NCI-H1436 (cell line): Measurements from ENCODE around the gene ARHGEF10L.
"Not testable (repeated sequence)": the region's sequence is repeated elsewhere in the genome, so short reads cannot be mapped to it uniquely, and the experiment has no call there.

Source experiments
- DNase-seq: peaks from one replicate; lab custom pipeline; 2025; lab: John Stamatoyannopoulos, UW

ARHGEF10L gene, protein sequence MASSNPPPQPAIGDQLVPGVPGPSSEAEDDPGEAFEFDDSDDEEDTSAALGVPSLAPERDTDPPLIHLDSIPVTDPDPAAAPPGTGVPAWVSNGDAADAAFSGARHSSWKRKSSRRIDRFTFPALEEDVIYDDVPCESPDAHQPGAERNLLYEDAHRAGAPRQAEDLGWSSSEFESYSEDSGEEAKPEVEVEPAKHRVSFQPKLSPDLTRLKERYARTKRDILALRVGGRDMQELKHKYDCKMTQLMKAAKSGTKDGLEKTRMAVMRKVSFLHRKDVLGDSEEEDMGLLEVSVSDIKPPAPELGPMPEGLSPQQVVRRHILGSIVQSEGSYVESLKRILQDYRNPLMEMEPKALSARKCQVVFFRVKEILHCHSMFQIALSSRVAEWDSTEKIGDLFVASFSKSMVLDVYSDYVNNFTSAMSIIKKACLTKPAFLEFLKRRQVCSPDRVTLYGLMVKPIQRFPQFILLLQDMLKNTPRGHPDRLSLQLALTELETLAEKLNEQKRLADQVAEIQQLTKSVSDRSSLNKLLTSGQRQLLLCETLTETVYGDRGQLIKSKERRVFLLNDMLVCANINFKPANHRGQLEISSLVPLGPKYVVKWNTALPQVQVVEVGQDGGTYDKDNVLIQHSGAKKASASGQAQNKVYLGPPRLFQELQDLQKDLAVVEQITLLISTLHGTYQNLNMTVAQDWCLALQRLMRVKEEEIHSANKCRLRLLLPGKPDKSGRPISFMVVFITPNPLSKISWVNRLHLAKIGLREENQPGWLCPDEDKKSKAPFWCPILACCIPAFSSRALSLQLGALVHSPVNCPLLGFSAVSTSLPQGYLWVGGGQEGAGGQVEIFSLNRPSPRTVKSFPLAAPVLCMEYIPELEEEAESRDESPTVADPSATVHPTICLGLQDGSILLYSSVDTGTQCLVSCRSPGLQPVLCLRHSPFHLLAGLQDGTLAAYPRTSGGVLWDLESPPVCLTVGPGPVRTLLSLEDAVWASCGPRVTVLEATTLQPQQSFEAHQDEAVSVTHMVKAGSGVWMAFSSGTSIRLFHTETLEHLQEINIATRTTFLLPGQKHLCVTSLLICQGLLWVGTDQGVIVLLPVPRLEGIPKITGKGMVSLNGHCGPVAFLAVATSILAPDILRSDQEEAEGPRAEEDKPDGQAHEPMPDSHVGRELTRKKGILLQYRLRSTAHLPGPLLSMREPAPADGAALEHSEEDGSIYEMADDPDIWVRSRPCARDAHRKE (N-terminal part only)

DNA sequence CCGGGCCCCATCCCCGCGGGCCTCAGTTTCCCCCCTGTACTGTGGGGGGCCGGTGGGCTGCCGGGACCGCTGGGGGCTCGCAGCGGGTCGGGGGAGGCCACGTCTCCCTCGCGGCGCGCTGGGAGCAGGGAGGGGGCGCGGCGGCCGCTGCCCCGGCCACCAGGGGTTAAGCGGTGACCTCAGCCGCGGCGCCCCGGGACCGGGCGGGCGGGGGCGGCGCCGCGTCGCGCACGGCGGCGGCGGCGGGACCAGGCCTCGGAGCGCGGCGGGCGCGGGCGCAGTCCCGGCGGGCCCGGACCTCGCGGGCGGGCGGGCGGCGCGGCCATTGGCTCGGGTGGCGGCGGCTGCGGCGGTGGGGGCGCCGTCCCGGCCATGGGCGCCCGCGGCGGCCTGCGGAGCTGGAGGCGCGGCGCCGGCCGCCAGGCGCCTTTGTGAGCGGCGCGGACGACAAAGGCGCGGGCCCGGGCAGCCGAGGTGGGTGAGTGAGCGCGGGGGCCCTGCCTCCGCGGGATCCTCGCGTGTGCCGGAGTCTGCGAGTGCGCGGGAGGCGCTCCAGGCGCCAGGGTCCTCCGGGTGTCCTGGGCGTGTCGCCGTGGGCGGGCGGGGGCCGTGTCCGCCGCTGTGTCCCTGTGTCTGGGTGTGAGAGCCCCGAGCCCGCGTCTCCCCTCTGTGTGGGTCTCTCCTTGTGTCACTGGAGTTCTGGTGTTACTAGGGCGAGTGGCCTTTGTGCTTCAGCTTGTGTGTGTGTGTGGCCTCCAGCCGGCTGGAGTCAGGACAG lies at the start of gene ARHGEF10L:
Gene ARHGEF10L, plus strand, starts transcription at position 222 of the 778 bp plus-strand sequence. CDS start 40,898 bp downstream, outside the sequence.
- no peak for DNase-seq

DNA sequence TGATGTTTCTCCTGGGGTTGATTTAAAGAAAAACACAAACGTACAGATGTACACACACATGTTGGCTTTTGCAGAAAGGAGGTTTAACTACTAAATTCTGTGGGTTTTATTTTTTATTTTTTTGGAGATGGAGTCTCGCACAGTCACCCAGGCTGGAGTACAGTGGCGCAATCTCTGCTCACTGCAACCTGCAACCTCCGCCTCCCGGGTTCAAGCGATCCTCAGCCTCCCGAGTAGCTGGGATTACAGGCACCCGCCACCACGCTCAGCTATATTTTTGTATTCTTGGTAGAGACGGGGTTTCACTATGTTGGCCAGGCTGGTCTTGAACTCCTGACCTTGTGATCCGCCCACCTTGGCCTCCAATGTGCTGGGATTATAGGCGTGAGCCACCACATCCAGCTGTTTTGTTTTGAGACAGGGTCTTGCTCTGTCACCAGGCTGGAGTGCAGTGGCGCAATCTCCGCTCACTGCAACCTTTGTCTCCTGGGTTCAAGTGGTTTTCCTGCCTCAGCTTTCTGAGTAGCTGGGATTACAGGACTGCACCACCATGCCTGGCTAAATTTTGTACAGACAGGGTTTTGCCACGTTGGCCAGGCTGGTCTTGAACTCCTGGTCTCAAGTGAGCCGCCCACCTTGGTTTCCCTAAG lies 49.6 kb upstream of the ARHGEF10L start:
- DNase-seq: not testable (repeated sequence)

DNA sequence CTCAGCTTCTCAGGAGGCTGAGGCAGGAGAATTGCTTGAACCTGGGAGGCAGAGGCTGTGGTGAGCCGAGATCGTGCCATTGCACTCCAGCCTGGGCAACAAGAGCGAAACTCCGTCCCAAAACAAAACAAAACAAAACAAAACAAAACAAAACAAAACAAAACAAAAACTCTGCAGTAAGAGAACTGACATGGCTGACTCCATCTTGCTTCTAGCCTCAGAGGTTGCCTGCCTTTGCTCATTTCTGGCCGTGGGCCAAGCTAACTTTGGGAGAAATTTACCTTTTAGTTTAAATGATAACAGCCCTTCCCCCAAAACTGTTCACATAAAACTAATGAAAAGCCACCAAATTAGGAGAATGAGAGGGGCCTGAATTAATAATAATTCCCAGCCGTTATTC lies 48.8 kb upstream of the ARHGEF10L start:
- not testable (repeated sequence) for DNase-seq

DNA sequence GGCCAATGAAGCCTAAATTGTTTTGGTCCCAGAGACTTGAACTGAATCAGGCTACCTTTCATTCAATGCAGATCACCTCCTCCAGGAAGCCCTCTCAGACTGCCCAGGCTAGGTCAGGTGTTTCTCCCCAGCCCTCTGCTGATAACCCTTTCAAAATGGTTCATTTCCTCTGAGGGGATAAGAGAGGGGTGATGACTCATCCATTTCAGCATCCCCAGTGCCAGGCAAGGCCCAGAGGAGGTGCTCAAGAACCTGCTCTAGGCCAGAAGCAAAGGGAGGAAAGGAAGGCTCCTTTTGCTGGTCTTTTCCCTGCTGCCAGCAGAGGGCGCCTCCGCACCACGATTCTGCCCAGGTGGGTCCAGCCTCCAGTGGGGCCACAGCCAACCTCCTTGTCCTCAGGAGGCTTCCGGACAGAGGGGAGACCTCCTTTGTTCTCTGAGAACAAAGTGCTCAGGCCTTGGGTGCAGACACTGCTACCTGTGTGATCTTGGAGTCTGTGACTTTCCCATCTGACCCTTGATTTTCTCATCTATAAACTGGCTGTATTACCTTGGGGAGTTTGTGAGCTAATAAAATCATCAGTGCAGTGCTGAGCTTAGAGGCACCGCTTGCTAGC lies 45.3 kb upstream of the ARHGEF10L start:
- peak; percentile 60 for DNase-seq

DNA sequence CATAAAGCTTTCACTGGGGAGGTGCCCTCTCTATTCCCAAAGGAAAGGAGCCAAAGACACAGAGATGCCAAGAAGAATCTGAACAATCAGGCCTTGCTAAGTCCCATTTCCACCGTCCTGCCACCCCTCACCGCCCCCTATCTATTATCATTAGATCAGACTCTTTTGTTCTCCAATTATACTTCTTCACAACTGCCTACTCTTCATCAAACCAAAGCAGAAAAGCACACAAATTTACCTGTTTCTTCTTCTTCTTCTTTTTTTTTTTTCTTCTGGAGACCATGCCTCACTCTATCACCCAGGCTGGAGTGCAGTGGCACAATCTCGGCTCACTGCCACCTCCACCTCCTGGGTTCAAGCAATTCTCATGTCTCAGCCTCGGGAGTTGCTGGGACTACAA lies 43.1 kb upstream of the ARHGEF10L start:
- DNase-seq: no peak

DNA sequence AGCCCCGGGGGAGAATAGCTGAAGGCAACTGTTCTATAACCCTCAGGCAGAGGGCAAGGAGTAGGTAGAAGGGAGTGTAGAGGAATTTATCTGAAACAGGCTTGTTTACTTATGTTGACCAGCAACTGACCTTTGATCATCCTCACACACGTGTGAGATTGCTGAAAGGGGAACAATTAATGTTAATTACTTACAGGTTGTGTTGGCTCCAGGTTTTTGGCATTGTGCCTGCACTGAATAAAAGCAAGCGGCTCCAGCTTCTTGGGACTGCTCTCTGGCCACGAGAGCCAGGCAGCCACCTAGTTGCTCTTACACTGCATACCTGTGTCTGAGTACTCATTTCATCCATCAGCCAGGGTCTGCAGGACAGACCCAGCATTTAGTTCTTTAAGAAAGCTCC lies 41.3 kb upstream of the ARHGEF10L start:
- no peak for DNase-seq

DNA sequence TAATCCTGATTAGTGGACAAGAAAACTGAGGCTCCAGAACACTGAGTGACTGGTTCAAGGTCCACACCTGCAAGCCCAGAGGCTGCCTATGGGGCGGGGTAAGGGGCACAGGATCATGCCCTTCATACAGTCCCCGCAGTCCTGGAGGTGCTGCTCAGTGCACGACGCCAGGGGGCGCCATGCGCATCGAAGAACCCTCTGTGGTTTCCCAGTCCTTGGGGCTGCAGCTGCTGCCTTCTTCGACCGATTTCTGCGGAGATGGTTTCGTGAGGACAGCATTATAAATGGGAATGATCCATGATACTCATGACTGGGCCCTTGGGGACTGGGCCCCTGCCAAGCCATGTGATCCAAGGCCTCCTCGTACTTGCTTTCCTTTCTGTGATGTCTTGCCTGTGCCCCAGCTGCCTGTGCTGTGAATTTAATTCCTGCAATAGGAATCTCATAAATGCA lies 37.1 kb upstream of the ARHGEF10L start:
- peak; percentile 84 for DNase-seq

DNA sequence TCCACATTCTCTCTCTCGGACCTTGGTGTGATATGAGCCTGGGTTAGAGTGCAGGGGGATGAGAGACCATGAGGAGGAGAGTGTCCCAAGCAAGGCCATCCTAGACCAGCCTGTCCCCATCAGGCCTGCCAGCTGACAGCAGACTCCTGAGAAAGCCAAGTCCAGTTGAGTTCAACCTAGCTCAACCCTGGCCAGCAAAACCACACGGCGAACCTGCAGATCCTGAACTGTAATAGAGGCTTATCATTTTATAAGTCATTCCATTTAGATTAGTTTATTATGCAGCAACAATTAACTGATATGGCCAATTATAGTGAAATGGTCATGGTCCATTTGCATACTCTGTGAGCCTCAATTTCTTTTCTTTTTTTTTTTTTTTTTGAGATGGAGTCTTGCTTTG lies 36.4 kb upstream of the ARHGEF10L start:
- no peak for DNase-seq

DNA sequence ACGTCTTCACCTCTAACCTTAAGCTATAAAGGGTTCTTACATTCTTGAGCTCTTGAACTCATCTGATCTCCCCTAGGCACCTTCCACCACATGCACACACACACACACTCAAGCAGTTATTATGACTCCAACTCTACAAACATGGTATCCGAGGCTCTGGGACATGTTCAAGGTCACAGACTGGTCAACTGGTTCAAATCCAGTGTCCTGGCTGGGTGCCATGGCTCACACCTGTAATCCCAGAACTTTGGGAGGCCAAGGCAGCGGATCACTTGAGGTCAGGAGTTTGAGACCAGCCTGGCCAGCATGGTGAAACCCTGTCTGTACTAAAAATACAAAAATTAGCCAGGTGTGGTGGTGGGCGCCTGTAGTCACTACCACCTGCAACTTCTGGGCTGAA lies 32.3 kb upstream of the ARHGEF10L start:
- DNase-seq: not testable (repeated sequence)

DNA sequence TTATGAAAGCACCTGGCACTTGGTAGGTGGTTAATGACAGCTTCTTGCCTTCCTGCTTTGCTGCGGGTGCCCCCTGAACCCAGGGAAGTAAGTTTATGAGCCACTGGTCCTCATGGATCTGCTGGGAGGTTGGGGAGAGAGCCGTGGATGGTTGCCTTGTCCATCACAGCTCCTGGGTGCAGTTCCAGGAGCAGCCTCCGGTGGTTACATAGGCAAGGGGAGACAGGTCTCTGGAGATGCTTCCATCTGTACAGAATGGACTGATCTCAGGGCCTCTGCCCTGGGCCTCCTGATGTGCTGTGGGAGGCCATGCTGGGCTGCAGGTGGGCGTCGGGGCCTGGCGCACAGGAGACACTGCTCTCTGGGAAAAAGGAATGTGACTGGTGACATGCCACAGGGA lies 31.6 kb upstream of the ARHGEF10L start:
- DNase-seq: no peak

DNA sequence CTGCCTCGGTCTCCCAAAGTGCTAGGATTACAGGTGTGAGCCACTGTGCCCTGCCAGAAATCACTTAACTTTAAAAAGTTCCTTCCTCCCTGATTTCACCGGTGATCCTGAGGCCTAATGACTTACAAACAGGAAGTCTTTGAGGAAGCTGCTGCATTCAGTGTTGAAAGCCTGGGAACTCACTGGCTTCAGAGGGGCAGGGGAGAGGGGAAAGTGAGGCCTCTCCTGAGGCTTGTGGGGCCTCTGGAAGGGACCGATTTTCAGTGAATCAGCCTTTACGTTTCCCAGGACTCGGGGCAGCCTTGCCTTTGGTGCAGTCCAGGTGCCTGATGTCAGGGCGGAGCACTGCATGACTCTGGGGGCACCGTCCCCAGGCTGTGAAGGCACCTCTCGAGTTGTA lies 30.1 kb upstream of the ARHGEF10L start:
- DNase-seq: no peak

DNA sequence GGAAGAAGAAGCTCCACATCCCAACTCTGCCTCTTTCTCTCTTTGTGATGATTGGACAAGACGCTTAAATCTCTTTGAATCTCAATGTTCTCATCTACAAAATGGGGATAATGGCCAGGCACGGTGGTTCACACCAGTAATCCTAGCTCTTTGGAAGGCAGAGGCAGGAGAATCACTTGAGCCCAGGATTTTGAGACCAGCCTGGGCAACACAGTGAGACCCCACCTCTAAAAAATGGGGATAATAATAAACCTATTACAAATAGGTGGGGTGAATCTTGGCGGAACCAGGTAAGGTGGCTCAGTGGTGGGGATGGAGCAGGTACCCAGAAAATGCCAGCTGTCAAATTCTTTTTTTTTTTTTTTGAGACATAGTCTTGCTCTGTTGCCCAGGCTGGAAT lies 29.4 kb upstream of the ARHGEF10L start:
- no peak for DNase-seq

DNA sequence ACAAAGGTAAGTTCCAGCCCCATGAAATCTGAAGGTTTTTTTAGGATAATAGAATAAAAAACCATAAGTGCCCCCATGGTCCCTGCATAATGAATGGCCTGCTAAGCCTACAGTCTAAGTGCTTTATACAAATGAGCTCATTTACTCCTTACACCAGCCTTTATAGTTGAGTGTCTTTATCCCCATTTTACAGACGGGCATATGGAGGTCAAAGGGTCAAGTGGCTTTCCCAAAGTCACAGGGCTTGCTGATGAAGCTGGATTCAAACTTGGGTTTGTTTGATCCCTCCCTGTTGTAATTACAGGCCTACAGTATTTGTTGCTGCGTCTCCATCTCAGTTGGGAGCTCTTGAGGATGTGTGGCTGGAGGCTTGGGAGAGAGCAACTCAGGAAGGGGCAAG lies 28.3 kb upstream of the ARHGEF10L start:
- no peak for DNase-seq

DNA sequence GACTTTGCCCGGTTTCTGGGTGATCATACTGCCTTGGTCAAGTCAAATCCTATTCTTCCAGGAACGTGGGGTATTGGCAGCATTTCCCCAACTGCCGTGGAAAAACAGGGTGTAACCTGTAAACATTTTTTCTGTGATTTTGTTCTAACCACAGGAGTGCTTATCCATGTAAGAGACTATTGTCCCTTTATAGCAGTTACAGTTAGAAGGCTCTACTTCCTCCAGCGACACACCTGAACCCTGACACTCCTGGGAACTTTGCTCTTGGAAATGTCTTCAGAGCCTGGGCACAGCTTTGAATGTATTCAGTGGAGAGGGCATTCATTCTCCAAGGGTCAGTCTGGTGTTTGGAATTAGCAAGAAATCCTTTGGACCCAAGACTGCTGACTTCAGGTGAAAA lies 26.4 kb upstream of the ARHGEF10L start:
- no peak for DNase-seq

DNA sequence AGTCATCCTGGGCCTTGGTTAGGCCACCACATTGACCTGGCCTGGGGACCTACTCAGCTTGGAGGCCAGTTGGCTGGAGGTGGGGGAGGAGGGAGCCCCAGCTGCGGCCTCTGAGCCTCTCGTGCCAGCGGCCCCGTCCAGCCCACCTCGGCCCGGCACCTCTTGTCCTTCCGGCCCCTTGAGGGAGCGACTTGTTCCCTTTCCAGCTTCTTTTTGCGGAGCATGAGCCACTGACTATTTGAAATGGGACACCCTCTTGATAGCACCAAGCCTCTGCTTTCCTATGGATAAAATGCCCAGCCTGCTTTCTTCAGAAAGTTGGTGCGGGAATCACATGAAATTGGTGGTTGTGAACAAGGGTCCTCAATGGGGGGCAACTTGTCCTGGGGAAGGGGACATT lies 24.7 kb upstream of the ARHGEF10L start:
- no peak for DNase-seq

DNA sequence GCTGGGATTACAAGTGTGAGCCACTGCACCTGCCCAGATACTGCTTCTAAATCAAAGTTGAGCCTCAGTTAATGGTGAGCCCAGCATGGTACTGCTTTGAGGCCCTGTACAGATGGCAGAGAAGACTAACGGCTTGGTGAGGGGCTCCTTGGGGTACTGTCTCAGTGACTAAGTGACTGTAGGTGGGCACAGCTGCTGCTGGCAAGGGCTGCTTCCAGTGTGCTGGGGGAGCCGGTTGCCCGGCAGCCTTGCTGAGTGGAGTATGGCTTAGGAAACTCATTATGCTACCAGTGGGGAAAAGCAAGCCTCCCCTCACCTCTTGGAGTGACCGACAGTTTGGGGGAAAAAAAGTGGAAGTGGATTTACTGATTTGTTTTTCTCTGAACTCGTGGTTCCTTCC lies 23.6 kb upstream of the ARHGEF10L start:
- no peak for DNase-seq

DNA sequence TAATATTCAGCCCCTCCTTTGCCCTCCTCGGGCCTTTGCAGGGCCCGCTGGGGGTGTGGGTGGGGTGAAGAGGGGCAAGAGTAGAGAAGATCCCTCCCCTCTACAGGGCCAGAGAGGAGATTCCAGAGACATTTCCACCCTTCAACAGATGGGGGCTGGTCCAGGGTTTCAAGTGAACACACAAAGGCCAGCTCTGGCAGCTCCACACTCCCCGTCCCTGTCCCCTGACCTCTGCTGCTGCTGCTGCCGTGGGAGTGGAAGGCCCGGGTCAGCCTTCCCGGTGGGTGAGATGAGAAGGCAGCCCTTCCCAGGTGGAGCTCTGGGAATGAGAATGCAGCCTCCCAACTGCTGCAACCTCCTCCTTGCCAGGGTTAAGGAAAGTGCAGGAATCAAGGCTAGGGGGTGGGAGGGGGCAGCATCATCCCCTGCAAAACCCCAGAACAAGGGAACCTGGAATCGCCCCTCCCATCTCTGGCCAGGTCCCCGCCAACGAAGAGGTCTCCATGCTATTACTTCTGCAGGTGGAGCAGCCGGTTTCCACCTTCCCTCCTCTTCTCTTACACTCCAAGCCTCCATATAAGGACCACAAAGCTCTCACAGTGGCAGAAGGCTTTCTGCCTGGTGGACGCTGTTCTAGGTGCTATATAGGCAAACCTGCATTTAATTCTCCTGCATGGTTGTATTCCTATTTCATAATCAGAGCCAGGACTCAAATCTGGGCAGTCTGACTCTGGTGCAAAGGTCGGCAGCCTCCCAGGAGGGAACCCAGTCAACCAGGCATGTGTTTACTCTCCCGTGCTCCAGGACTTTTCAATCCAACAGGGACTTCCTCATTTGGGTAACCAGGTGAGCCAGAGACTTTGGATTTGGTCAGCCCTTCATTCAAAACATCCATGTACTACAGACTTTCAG lies 22.9 kb upstream of the ARHGEF10L start:
- no peak for DNase-seq

DNA sequence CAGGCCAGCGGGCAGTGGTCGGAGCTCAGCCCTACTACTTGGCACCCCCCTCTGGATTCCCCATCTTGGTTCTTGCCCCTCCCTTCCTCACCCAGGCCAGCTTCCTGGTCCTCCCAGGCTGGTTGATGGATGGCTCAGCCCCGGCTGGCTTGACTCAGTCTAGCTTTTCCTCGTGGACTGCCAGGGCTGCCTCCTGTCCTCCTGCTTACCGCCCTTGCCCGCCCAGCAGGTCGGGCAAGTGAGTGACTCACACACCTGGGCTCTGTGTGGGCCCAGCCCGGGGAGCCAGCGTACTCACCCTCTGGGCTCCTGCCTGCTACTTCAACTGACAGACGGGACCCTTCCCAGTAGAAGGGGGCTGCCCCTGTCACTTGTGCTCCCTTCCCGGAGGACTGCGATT lies 19.5 kb upstream of the ARHGEF10L start:
- DNase-seq: no peak
